ENCODE data around the gene SH3GLB2. TPM values are rescaled to one million over a fixed set of nuclear protein-coding genes. Genes with fewer than 3 reads are reported as not detected.

The SH3GLB2 gene
- total RNA-seq, 1 experiment from 2014 or later: 184 TPM

GRCh38 chr9:129059796-129060785 is 32.0 kb upstream of the SH3GLB2 start:
- intact Hi-C loops (cut with micrococcal nuclease; ENCODE audit: unreplicated experiment): loop anchor here (10.0 kb wide), 1 partner anchor 505 kb away; the partner anchor contains the start of gene SPTAN1

DNA sequence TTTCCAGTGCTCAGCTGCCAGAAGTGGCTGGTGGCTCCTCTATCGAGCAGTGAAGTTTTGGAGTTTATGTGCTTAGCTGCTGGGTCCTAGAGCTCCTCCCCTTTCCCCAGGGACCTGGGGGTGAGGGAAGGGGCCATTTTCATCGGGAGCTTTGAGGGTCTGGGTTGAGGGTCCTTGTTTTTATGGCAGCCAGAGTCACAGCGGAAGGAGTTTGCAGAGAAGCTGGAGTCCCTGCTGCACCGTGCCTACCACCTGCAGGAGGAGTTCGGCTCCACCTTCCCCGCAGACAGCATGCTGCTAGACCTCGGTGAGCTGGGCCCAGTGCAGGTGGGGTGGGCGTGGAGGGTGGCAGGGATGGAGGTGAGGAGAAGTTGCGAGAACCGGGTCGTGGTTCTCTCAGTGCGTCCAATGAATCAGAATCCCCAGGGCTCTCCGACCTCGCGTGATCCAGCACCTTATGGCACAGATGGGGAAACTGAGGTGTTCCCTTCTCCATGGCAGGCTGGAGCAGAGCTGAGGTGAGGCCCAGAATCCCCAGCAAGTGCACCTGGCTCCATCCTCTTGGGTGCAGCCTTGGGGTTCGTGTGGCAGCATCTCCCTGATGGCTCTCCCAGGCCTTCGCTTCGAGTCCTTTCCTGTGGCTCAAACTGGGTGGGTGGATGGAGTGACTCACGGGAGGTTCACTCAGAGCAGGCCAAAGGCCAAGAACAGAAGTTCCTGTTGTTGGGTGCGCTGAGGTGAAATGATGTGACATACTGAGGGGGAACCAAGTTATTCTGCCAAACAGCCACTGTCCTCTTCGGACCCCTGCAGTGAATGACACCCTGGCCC is 31.0 kb upstream of the SH3GLB2 start:
- peaks cover 33% of the 10 kb centered on the region for H3K4me1 ChIP-seq (replicated peaks; ENCODE audit: insufficient read depth)
- no peaks in the 10 kb centered on the region for H3K9me3 ChIP-seq (ENCODE audit: insufficient read depth, low read depth)
- peaks cover 23% of the 10 kb centered on the region; the same call in 1 of the 2 replicates for H3F3A ChIP-seq (ENCODE audit: insufficient read depth, low read depth)
- H3K9me2 ChIP-seq (ENCODE audit: insufficient read depth): no peaks in the 10 kb centered on the region
- peak overlapping the region; percentile 43 for H3K27ac ChIP-seq
- POLR2A ChIA-PET (ENCODE audit: unreplicated experiment): no interaction called here
- H3K79me2 ChIP-seq (ENCODE audit: low read depth): no peaks in the 10 kb centered on the region
- no peak overlapping the region for H3K4me3 ChIP-seq
- no peaks in the 10 kb centered on the region for H3K27me3 ChIP-seq (ENCODE audit: insufficient read depth, low read depth)
- H3K36me3 ChIP-seq (ENCODE audit: low read depth): peaks cover 16% of the 10 kb centered on the region
- CTCF ChIA-PET: interaction anchor here (0.6 kb wide), 1 partner anchor 668 kb away, joined by 7 read pairs; no protein-coding TSS in a partner anchor
- peak; percentile 51 to 76 for DNase-seq
- H4K20me1 ChIP-seq (ENCODE audit: insufficient read depth): no peaks in the 10 kb centered on the region
- intact Hi-C loops (cut with micrococcal nuclease; ENCODE audit: unreplicated experiment): loop anchor here (1.0 to 10.0 kb wide), 2 partner anchors 31 to 504 kb away; partner anchors contain the start of genes SH3GLB2 and SPTAN1
- BruUV-seq (replicated peaks): no TSS peak
- peak overlapping the region; percentile 55 for H3K4me2 ChIP-seq
- no peak overlapping the region for H2AFZ ChIP-seq
- TF ChIP-seq EZH2 (IDR thresholded peaks at IDR 0.05; ENCODE audit: low read depth): no peak
- no peak for TF ChIP-seq CTCF (conservative IDR thresholded peaks at IDR 0.05)

More at GRCh38 chr9:129059796-129060785, 32.0 kb upstream of the SH3GLB2 start:
- no peak overlapping the region for H3K4me3 ChIP-seq
- TF ChIP-seq EZH2 (IDR thresholded peaks at IDR 0.05; ENCODE audit: low read depth): no peak
- no peak for TF ChIP-seq CTCF (conservative IDR thresholded peaks at IDR 0.05)
- H2AFZ ChIP-seq: no peak overlapping the region
- no TSS peak for BruUV-seq (replicated peaks)
- ChIA-PET POLR2A (ENCODE audit: unreplicated experiment) (no interaction called here), CTCF (no interaction called here)
- H3K9me2 ChIP-seq (ENCODE audit: insufficient read depth): no peaks in the 10 kb centered on the region
- peak overlapping the region; percentile 55 for H3K4me2 ChIP-seq
- H4K20me1 ChIP-seq (ENCODE audit: insufficient read depth): no peaks in the 10 kb centered on the region
- H3K27ac ChIP-seq: peak overlapping the region; percentile 43; the same call in 1 of the 2 replicates
- DNase-seq: no peak
- peaks cover 10% of the 10 kb centered on the region; the same call in 1 of the 2 replicates for H3K36me3 ChIP-seq (ENCODE audit: low read depth)
- H3K79me2 ChIP-seq (ENCODE audit: low read depth): no peaks in the 10 kb centered on the region
- H3F3A ChIP-seq (ENCODE audit: insufficient read depth, low read depth): peaks cover 19% of the 10 kb centered on the region; the same call in 1 of the 2 replicates
- H3K27me3 ChIP-seq (ENCODE audit: insufficient read depth, low read depth): no peaks in the 10 kb centered on the region
- H3K4me1 ChIP-seq (replicated peaks; ENCODE audit: insufficient read depth): peaks cover 31% of the 10 kb centered on the region
- no peaks in the 10 kb centered on the region for H3K9me3 ChIP-seq (ENCODE audit: insufficient read depth, low read depth)

All from PC-9 (cell line).